Measurements from ENCODE around the gene NPIPB8.
"Not testable (repeated sequence)": the region's sequence is repeated elsewhere in the genome, so short reads cannot be mapped to it uniquely, and the experiment has no call there.

The NPIPB8 gene

DNA sequence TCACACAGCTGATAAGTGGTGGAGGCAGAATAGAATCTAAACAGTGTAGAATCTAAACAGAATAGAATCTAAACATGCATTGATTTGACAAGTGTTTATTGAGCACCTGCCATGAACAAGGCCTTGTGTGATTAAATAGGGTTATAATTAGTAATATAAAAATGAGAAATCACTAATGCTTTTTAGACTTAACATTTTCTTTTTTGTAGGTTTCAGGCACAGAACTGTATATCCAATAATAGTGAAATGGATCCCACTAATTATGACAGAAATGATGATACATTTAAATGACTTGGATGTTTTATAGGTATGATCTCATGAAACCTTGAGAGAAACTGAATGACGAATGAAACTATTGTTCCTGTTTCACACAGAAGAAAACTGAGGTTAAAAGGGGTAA is at the start of gene NPIPB8:
Gene NPIPB8, plus strand, starts transcription at position 301 of the 400 bp plus-strand sequence. CDS start 296 bp downstream, outside the sequence.
- DNase-seq: not testable (repeated sequence)

DNA sequence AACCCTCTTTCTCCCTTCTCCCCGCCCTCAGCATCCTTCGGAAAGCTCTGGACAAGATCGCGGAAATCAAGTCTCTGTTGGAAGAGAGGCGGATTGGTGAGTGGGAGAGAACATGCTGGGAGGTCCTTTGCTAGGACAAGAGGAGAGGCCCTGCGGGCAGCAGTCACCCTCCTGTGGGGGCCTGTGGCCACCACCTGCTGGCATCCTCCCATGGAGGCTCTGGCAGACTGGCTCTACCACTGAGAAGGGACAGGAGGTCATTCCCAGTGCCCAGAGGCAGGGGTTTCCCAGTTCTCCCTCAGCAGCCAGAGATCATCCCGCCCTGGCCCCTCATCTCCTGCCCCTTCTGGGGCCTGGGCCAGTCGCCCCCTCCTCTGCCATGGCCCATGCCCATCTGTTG is 48.8 kb upstream of the NPIPB8 start:
- DNase-seq: no peak

DNA sequence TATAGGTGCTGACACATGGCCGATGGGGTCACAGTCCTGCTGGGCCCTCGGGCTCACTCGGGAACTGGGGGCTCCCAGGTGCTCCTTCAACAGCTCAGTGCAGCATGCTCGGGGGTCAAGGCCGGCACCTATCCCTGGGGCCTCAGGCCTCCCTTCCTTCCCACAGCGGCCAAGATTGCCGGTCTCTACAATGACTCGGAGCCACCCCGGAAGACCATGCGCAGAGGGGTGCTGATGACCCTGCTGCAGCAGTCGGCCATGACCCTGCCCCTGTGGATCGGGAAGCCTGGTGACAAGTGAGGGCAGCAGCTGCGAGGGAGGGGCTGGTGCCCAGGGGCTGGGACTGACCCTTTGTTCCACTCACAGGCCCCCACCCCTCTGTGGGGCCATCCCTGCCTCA is 47.9 kb upstream of the NPIPB8 start:
- no peak for DNase-seq

DNA sequence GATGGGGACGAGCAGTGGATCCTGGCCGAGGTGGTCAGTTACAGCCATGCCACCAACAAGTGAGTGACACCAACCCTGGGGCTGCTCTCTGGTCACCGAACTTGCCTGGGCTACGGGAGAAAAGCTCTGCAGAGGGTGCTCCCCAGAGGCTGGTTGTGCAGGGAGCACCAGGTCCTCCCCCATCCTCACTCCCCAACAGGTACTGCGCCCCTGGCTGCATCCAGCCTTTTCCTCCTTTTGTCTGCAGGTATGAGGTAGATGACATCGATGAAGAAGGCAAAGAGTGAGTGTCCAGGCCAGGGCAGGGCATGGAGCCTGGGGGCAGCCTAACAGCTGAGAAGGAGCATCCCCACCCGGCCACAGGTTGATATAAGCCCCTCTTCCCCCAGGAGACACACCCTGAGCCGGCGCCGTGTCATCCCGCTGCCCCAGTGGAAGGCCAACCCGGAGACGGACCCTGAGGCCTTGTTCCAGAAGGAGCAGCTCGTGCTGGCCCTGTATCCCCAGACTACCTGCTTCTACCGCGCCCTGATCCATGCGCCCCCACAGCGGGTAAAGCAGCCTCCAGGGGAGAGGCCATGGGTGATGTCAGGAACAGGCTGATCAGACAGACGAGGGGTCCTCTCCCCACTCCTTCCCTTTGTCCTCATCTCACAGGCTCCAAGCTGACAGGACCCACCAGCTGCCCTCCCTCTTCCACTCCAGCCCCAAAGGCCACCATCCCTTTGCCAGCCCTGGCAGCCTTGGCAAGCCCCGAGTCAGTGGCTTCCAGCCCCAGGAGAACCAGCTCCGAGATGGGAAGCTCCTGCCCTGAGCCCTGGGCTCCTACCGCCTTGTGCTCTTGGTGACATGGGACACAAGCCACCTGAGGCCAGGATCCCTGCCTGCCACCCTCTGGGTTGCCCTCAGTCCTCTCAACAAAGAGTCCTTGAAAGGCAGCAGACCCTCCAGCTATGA is 47.2 kb upstream of the NPIPB8 start:
- DNase-seq: no peak

DNA sequence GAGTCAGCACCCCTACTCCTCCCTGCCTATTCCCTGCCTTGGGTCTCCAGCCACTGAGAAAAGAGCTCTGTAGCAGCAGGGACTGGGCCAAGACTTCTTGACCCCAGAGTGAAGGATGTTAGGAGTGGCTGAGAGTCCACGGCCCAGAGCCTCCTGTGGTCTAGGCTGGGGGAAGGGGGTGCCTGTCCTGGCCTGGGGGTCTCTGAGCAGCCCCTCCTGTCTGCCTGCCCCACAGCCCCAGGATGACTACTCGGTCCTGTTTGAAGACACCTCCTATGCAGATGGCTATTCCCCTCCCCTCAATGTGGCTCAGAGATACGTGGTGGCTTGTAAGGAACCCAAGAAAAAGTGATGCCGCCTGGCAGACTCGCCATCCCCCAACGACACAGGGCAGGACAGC is 46.5 kb upstream of the NPIPB8 start:
- DNase-seq: no peak

DNA sequence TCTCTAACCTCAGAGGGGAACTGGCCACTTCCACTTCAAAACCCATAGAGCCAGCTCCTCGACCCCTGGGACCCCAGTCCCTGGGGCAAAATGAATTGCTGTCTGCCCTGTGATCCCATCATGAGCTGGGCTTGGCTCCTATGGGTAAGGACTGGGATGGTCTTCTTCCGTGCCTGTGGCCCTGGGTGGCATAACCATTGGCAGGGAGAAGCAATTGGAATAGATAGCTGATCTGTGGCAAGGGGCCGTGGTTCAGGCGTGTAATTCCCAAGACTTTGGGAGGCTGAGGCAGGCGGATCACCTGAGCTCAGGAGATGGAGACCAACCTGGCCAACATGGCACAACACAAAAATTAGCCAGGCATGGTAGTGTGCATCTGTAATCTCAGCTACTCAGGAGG is 45.4 kb upstream of the NPIPB8 start:
- DNase-seq: no peak

DNA sequence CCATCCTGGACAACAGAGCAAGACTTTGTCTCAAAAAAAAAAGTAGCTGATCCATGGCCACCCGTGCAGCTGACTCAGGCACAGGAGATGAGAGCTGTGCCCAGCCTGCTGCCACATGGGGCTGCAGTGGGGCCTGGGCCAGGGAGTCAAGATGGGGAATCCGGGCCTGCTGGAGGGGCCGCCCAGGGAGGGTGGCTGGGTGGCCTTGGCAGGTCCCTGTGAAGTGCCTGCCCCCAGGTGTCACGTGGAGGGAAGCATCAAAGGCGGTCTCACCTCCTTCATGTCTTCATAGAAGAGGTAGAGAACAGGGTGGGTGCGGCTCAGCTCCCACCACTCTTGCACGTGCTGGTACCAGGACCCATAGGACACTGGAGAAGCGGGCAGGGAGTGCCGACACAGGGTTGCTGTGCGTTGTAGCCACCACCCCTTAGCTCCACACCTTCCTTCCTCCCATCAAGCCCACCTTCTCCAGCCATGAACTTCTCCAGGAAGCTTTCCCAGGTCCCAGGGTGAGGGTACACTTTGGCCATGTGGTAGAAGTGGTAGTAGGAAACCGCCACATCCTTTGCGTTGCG is 44.8 kb upstream of the NPIPB8 start:
- DNase-seq: no peak

DNA sequence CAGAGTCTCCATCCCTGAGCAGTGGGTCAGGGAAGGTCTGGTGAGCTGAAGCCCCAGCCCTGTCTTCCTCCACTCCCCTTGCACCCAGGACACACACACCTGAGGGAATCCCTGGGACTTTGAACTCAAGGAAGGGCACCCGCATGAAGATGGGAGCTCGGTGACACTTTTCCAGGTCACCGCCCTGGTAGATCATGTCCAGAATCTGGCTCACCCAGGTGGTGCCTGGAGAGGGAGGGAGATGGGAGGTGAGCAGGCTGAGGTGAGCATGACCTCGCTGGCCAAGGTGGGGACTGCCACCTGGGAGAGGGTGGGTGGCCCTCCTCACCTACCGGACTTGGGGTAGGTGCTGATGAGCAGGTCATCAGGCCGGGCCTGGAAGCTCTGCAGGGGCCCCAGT is 42.4 kb upstream of the NPIPB8 start:
- DNase-seq: not testable (repeated sequence)

DNA sequence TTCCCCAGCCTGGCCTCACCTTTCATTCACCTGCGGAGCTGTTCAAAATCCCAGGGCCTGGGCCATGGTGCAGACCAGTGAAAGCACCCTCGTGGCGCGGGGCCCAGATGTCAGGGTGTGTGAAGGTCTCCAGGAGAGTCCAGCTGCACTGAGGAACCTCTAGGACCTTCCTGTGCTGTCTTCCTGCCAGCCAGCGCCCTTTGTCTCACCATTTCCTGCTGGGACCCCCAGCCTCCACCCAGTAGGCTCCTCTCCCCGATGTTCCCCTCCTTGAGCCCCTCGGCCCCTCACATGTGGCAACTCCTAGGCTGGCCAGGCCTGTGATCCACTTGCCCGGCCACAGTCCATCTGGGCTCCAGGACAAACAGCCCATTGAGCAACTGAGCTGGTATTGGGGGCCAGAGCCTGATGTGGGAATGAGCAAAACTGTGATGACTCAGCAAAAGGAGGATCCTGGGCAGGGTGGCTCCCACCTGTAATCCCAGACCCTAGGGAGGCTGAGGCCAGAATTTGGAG is 41.7 kb upstream of the NPIPB8 start:
- DNase-seq: no peak

DNA sequence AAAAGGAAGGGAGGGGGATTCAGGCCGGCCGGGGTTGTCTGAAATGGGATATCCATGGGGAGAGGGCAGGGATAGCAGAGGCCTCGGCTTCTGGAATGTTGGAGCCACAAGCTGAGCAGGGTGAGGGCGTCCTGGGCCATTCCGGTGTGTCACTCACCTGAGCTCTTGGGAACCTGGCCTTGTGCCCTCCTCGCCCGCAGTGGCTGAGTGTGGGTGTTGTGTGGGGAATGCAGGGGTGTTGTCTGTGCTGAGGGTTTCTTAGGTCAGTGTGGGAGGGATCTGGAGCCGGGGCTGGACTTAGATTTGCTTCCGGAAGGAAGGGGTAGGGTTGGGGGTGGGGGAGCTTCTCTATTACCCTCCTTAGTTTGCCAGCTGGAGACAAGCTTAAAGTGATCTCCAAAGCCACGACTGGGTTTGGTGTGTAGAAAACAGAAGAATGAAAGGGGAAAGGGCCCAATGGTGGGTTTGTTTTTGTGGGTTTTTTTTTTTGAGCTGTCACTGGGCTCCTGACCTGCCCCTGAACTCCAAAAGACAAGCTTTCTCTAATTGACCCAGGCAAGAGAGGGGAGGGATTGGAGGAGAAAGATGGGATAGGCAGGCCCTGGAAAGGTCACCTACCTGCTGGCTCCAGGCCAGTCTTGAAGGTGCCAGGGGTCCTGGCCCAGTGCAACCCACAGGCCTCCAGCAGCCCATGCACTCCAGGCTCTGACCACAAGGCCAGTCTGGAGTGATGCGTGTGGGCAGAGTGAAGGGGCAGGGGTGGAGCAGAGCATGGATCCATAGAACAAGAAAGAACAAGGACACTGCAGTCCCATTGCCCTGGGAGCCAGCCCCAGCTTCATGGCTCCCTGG is 40.8 kb upstream of the NPIPB8 start, which contains the start of gene SULT1A2:
Gene SULT1A2, minus strand, starts transcription at position 211 of the 852 bp plus-strand sequence. CDS start 1,120 bp downstream, outside the sequence.
- DNase-seq: no peak

DNA sequence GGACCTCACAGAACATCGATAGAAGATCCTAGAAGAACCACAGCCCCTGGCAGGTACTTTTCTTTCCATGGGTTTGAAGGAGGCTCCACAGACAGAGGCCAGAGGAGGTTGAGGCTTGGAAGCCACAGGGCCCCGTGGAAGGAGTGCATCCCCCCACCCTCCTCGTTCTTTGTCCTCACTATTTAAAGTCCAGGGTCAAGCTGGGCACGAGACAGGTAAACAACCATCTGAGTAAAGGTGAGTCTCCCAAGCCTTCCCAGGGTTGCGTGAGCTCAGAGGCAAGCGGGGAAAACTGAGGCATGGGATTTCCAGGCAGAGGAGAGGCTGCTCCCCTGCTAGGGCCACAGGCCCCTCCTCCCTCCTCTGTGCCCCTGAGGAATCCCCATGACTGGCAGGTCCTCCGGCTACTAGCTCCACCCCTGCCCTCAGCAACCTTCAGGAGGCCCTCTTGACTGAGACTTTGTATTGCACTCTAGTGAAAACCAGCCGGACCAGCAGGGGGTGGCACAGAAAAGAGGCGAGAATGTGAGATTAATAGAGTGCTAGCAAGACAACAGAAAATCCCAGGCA is 40.1 kb upstream of the NPIPB8 start:
- no peak for DNase-seq

DNA sequence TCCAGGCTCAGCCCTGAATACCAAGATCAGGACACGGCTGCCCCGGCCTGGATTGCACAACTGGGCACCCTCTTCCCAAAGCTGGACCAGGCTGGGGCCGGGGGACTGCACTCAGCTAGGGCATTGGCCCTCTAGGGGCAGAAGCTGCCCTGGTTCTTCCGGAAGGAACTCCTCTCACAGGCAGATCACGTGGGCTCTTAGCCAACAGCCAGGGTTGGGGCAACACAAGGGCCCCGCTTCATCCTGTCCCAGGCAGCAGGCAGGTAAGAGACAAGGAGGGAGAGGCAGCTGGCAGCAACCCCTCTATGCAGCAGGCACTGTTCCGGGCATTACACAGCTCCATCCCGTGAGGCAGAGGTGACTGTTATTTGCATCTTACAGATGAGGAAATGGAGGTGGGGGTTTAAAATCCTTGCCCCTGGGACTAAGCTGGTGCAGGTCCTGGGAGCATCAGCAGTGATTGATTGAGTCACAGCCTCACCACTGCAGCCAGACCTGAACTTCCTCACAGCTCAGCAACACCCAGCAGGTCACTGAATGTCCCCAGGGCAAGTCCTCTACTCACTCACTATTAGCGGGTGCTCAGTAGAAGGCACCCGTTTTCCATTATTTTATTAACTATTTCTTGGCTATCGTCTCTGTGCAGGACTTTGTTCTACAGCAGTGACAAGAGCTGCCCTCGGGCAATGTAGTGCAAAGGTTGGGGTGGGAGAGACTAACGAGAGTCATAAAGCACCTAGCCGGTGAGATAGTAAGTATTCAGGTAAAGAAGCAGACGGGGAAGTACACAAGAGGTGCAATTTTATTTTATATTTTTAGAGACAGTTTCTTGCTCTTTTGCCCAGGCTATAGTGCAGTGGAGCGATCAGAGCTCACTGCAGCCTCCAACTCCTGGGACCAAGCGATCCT is 38.2 kb upstream of the NPIPB8 start:
- DNase-seq: not testable (repeated sequence)

DNA sequence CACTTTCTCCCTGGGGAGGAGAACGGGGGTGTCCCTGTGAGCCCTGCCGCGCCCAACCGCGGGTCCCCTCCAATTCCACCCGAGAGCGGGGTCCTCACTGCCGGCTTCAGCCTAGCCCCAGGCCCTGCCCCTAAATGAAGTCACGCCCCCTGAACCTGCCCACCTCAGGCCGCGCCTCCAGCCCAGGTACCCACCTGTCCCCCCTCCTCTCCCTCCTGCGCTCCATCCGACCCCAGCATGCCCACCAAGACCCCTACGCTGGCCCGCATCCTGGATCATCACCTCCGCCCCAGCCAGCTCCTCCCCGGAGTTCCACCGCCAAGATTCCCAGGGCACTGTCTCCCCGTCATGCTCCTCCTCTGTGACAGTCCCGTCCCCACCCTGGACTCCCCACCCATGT is 36.9 kb upstream of the NPIPB8 start:
- DNase-seq: not testable (repeated sequence)

DNA sequence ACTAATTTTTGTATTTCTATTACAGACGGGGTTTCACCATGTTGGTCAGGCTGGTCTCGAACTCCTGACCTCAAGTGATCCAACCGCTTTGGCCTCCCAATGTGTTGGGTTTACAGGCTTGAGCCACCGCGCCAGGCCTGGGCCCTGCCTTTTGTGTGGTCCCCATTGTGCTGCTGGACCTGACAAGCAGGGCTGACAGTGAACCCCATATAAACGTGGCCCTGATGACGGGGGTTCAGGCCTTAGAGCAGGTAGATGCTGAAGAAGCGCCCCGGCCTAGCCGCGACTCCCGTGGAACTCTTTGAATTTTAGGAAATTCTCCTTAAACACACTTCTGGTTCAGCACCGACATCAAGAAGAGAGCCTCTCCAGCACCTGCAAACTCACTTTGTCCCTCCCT is 36.3 kb upstream of the NPIPB8 start:
- not testable (repeated sequence) for DNase-seq

DNA sequence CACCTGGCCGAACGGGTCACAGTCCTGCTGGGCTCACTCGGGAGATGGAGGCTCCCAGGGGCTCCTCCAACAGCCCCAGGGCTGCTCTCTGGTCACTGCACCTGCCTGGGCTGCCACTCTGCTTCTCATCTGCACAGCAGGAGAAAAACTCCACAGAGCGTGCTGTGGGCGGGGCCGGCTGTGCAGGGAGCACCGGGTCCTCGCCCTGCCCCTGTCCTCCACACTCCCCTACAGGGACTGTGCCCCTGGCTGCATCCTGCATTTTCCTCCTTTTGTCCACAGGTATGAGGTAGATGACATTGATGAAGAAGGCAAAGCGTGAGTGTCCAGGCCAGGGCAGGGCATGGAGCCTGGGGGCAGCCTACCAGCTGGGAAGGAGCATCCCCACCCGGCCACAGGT is 35.8 kb upstream of the NPIPB8 start:
- not testable (repeated sequence) for DNase-seq

DNA sequence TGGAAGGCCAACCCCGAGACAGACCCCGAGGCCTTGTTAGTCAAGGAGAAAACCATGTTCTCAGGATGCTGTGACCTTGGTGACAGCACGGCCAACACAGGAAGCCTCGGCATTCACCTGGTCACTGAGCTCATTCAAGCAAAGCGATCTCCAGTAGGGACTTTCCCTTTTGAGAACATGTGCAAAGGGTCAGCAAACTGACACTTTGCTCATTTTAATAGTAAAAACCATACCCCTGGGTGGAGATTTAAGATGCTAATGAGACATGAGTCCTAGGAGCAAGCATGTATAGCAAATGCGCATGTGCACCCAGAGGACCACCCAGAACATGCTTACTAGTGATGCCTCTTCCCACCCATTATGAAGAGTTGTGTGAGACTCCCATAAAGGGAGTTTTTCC is 35.3 kb upstream of the NPIPB8 start:
- no peak for DNase-seq

DNA sequence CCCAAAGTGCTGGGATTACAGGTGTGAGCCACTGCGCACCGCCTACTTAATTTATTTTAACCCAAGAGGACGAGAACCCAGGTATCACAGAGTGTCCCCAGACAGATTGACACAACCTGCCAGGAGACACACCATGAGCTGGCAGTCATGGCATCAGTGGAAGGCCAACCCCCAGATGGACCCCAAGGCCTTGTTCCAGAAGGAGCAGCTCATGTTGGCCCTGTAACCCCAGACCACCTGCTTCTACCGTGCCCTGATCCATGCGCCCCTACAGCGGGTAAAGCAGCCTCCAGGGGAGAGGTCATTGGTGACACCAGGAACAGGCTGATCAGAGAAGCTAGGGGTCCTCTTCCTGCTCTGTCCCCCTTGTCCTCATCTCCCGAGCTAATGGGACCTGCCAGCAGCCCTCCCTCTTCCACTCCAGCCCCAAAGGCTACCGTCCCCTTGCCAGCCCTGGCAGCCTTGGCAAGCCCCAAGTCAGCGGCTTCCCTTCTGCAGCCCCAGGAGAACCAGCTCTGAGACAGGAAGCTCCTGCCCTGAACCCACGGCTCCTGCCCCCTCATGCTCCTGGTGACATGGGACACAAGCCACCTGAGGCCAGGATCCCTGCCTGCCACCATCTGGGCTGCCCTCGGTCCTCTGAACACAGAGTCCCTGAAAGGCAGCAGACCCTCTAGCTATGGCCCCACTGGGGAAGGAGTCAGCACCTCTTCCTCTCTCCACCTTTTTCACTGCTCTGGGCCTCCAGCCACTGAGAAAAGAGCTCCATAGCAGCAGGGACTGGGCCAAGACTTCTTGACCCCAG is 34.3 kb upstream of the NPIPB8 start:
- DNase-seq: no peak

DNA sequence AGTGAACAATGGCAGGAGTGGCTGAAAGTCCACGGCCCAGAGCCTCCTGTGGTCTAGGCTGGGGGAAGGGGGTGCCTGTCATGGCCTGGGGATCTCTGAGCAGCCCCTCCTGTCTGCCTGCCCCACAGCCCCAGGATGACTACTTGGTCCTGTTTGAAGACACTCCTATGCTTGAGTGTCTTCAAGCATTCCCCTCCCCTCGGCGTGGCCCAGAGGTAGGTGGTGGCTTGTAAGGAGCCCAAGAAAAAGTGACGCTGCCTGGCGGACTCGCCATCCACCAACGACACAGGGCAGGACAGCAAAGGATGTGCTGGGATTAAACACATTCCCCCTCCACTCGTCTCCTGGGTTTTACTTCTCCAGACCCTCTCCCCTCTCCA is 33.7 kb upstream of the NPIPB8 start:
- no peak for DNase-seq

DNA sequence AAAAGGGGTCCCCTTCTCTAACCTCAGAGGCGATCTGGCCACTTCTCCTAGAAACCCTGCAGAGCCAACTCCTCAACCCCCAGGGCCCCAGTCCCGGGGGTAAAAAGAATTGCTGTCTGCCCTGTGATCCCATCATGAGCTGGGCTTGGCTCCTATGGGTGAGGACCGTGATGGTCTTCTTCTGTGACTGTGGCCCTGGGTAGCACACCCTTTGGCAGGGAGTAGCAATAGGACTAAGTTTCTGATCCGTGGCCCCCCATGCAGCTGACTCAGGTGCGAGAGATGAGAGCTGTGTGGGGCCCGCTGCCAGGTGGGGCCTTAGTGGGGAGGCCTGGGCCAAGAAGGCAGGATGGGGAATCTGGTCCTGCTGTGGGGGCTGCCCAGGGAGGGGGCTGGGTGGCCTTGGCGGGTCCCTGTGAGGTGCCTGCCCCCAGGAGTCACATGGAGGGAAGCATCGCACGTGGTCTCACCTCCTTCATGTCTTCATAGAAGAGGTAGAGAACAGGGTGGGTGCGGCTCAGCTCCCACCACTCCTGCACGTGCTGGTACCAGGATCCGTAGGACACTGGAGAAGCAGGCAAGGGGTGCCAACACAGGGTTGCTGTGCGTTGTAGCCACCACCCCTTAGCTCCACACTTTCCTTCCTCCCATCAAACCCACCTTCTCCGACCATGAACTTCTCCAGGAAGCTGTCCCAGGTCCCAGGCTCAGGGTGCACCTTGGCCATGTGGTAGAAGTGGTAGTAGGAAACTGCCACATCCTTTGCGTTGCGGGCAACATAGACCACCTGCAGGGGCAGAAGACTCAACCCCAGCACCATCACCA is 31.4 kb upstream of the NPIPB8 start:
- DNase-seq: no peak

DNA sequence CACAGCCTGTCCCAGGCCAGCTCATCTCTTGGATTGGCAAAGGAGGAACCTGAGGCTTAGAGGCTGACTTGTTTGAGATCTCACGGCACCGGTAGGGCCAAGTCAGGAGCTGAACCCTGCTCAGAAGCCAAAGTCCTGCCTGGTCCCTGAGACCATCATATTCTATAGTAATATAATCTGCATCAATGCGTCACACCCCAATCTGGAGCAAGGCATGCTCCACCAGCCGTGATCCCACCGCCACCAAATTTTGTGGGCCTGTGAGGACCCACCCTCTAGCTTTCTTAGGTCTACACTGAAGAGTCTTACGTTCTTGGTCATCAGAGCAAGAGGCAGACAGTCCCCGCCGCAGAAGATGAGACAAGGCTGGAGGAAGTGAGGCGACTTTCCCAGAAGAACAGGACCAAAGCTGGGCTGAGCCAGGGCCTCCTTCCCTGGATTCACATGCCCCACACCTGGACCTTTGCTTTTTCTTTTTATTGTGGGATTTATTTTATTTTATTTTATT is 30.7 kb upstream of the NPIPB8 start:
- no peak for DNase-seq
